PC-3 (cell line): Measurements from ENCODE around the gene FAM83G.

Experiments used
- CTCF ChIP-seq: fragments of 300-600 bp; sonication (generic); conservative IDR thresholded peaks from 2 replicates; pipeline ENCODE4 v1.5.1; 2017; ENCODE audit warnings: antibody characterized with exemption, low read depth, mild to moderate bottlenecking, low read length
- EZH2 ChIP-seq: fragments of 300-600 bp; sonication (generic); IDR thresholded peaks from one replicate; pipeline ENCODE4 v1.6.1; 2017; ENCODE audit warnings: antibody characterized with exemption, mild to moderate bottlenecking, low read length; ENCODE audit not compliant: unreplicated experiment

- TF ChIP-seq CTCF, result no peak
- no peak for TF ChIP-seq EZH2
Measured at GRCh38 chr17:18975597-18975996, 29.0 kb downstream of the FAM83G start.
